GM23338 (cell line): ENCODE data around the gene BARX2. TPM values are rescaled to one million over a fixed set of nuclear protein-coding genes. Genes with fewer than 3 reads are reported as not detected.

Experiments used
- ATAC-seq: fragments of 200-7000 bp; cut with Tn5 transposase; 3 replicates; pipeline ENCODE4 v1.9.1; 2020
- DNase-seq: peaks from one replicate; pipeline ENCODE4 v3.0.0-alpha.2; 2015; ENCODE audit warnings: low spot score
- H2AFZ ChIP-seq: fragments of 200-600 bp; sonication (generic); 2 replicates; pipeline ENCODE4 v1.8.0; 2016; ENCODE audit warnings: antibody characterized with exemption, mild to moderate bottlenecking, moderate library complexity
- H3F3A ChIP-seq: fragments of 200-600 bp; sonication (generic); replicated peaks from 2 replicates; pipeline ENCODE4 v1.8.0; 2017; ENCODE audit warnings: antibody characterized with exemption, mixed run types, low read depth
- H3K27ac ChIP-seq: fragments of 200-600 bp; sonication (generic); 2 replicates; pipeline ENCODE4 v1.6.1; 2016; ENCODE audit warnings: low read depth
- H3K27me3 ChIP-seq: fragments of 200-600 bp; sonication (generic); 2 replicates; pipeline ENCODE4 v1.8.0; 2016; ENCODE audit warnings: mild to moderate bottlenecking, mixed run types, moderate library complexity; ENCODE audit not compliant: insufficient read depth
- H3K36me3 ChIP-seq: fragments of 200-600 bp; sonication (generic); 2 replicates; pipeline ENCODE4 v1.8.0; 2016; ENCODE audit warnings: mild to moderate bottlenecking; ENCODE audit not compliant: insufficient read depth
- H3K4me1 ChIP-seq: fragments of 200-600 bp; sonication (generic); 2 replicates; pipeline ENCODE4 v1.8.0; 2016; ENCODE audit warnings: mild to moderate bottlenecking, moderate library complexity; ENCODE audit not compliant: insufficient read depth
- H3K4me2 ChIP-seq: fragments of 200-600 bp; sonication (generic); 2 replicates; pipeline ENCODE4 v1.7.1; 2017; ENCODE audit warnings: mixed run types
- H3K4me3 ChIP-seq: fragments of 200-600 bp; sonication (generic); 2 replicates; pipeline ENCODE4 v1.6.1; 2016; ENCODE audit warnings: mixed run types
- H3K79me2 ChIP-seq: fragments of 200-600 bp; sonication (generic); replicated peaks from 2 replicates; pipeline ENCODE4 v1.8.0; 2017; ENCODE audit warnings: mild to moderate bottlenecking; ENCODE audit not compliant: insufficient read depth
- H3K9me2 ChIP-seq: fragments of 200-600 bp; sonication (generic); 2 replicates; pipeline ENCODE4 v1.8.0; 2017; ENCODE audit not compliant: insufficient read depth
- H4K20me1 ChIP-seq: fragments of 200-600 bp; sonication (generic); replicated peaks from 2 replicates; pipeline ENCODE4 v1.8.0; 2017; ENCODE audit warnings: mild to moderate bottlenecking; ENCODE audit not compliant: insufficient read depth
- H3K27ac Mint-ChIP-seq: 2 replicates; pipeline ENCODE4 v1.8.0; 2020; ENCODE audit warnings: inconsistent platforms, mild to moderate bottlenecking, moderate library complexity, mixed read lengths
- H3K27me3 Mint-ChIP-seq: 3 replicates; pipeline ENCODE4 v1.8.0; 2022; ENCODE audit warnings: low read depth, mild to moderate bottlenecking, moderate library complexity, mixed read lengths, inconsistent platforms; ENCODE audit not compliant: insufficient read depth, poor library complexity
- H3K36me3 Mint-ChIP-seq: 3 replicates; pipeline ENCODE4 v1.8.0; 2021; ENCODE audit warnings: low read depth, mild to moderate bottlenecking, inconsistent platforms, moderate library complexity, mixed read lengths
- H3K4me1 Mint-ChIP-seq: 3 replicates; pipeline ENCODE4 v1.8.0; 2020; ENCODE audit warnings: mild to moderate bottlenecking, inconsistent platforms, mixed read lengths
- H3K4me3 Mint-ChIP-seq: 3 replicates; pipeline ENCODE4 v1.8.0; 2021; ENCODE audit warnings: moderate library complexity, mild to moderate bottlenecking, inconsistent platforms, mixed read lengths
- H3K9me3 Mint-ChIP-seq: 3 replicates; pipeline ENCODE4 v1.8.0; 2020; ENCODE audit warnings: moderate library complexity, mild to moderate bottlenecking, inconsistent platforms, mixed read lengths
- CREB1 ChIP-seq: fragments of 250-450 bp; sonication (Bioruptor Pico); IDR thresholded peaks from 2 replicates; pipeline ENCODE4 v1.5.0; 2020; ENCODE audit warnings: low read depth, mild to moderate bottlenecking, moderate library complexity
- EZH2 ChIP-seq: fragments of 200-600 bp; sonication (generic); IDR thresholded peaks from one replicate; pipeline ENCODE4 v1.8.0; 2017; ENCODE audit warnings: antibody characterized with exemption, mild to moderate bottlenecking, low read depth; ENCODE audit not compliant: unreplicated experiment
- EZH2phosphoT487 ChIP-seq: fragments of 200-600 bp; sonication (generic); IDR thresholded peaks from one replicate; pipeline ENCODE4 v1.8.1; 2018; ENCODE audit warnings: antibody characterized with exemption; ENCODE audit not compliant: unreplicated experiment
- JUNB ChIP-seq: IDR thresholded peaks from one replicate; pipeline ENCODE4 v1.6.1; 2016; ENCODE audit warnings: antibody characterized with exemption; ENCODE audit not compliant: unreplicated experiment
- POLR2AphosphoS5 ChIP-seq: IDR thresholded peaks from 2 replicates; pipeline ENCODE4 v1.6.1; 2016; ENCODE audit warnings: antibody characterized with exemption, low read depth
- ZNF114 ChIP-seq: fragments of 250-450 bp; sonication (Bioruptor Pico); IDR thresholded peaks from 2 replicates; pipeline ENCODE4 v1.5.0; 2020; ENCODE audit warnings: mild to moderate bottlenecking, moderate library complexity
- polyA plus RNA-seq: library from polyadenylated mRNA; unstranded; fragments of >200 nt; fragmentation: Nextera tagmentation; extraction: Ambion mirVana; gene quantifications from 2 replicates; pipeline ENCODE4 v1.2.1, GENCODE V29; 2016
- total RNA-seq: library from RNA; depleted of rRNA; stranded (reverse); fragments of >200 nt; shearing (Covaris generic); gene quantifications from 2 replicates; pipeline ENCODE4 v1.2.3, GENCODE V29; 2014
- TF ChIP-seq, protein P1 (sequence below): fragments of 250-450 bp; sonication (Bioruptor Pico); IDR thresholded peaks from 2 replicates; pipeline ENCODE4 v1.5.0; 2020; ENCODE audit warnings: mild to moderate bottlenecking, moderate library complexity

The BARX2 gene
- total and polyA plus RNA-seq, 2 experiments from 2014 or later = not detected

DNA sequence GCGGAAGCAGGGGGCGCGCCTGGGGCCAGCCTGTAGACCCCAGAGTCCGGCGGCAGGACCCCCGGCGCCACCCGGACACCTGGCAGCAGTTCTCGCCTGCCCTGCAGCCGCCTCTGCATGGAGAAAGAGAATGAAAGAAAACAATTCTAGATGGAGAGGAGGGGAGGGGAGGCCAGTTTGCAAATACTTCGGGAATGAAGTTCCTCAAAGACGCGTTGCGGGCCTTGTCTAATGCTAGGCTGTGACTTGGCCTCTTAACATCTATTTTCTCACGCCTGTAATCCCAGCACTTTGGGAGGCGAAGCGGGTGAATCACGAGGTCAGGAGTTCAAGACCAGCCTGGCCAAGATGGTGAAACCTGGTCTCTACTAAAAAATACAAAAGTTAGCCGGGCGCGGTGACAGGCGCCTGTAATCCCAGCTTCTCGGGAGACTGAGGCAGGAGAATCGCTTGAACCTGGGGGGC, 2.1 kb upstream of the BARX2 start (continued):
- TF ChIP-seq, protein P1, sequence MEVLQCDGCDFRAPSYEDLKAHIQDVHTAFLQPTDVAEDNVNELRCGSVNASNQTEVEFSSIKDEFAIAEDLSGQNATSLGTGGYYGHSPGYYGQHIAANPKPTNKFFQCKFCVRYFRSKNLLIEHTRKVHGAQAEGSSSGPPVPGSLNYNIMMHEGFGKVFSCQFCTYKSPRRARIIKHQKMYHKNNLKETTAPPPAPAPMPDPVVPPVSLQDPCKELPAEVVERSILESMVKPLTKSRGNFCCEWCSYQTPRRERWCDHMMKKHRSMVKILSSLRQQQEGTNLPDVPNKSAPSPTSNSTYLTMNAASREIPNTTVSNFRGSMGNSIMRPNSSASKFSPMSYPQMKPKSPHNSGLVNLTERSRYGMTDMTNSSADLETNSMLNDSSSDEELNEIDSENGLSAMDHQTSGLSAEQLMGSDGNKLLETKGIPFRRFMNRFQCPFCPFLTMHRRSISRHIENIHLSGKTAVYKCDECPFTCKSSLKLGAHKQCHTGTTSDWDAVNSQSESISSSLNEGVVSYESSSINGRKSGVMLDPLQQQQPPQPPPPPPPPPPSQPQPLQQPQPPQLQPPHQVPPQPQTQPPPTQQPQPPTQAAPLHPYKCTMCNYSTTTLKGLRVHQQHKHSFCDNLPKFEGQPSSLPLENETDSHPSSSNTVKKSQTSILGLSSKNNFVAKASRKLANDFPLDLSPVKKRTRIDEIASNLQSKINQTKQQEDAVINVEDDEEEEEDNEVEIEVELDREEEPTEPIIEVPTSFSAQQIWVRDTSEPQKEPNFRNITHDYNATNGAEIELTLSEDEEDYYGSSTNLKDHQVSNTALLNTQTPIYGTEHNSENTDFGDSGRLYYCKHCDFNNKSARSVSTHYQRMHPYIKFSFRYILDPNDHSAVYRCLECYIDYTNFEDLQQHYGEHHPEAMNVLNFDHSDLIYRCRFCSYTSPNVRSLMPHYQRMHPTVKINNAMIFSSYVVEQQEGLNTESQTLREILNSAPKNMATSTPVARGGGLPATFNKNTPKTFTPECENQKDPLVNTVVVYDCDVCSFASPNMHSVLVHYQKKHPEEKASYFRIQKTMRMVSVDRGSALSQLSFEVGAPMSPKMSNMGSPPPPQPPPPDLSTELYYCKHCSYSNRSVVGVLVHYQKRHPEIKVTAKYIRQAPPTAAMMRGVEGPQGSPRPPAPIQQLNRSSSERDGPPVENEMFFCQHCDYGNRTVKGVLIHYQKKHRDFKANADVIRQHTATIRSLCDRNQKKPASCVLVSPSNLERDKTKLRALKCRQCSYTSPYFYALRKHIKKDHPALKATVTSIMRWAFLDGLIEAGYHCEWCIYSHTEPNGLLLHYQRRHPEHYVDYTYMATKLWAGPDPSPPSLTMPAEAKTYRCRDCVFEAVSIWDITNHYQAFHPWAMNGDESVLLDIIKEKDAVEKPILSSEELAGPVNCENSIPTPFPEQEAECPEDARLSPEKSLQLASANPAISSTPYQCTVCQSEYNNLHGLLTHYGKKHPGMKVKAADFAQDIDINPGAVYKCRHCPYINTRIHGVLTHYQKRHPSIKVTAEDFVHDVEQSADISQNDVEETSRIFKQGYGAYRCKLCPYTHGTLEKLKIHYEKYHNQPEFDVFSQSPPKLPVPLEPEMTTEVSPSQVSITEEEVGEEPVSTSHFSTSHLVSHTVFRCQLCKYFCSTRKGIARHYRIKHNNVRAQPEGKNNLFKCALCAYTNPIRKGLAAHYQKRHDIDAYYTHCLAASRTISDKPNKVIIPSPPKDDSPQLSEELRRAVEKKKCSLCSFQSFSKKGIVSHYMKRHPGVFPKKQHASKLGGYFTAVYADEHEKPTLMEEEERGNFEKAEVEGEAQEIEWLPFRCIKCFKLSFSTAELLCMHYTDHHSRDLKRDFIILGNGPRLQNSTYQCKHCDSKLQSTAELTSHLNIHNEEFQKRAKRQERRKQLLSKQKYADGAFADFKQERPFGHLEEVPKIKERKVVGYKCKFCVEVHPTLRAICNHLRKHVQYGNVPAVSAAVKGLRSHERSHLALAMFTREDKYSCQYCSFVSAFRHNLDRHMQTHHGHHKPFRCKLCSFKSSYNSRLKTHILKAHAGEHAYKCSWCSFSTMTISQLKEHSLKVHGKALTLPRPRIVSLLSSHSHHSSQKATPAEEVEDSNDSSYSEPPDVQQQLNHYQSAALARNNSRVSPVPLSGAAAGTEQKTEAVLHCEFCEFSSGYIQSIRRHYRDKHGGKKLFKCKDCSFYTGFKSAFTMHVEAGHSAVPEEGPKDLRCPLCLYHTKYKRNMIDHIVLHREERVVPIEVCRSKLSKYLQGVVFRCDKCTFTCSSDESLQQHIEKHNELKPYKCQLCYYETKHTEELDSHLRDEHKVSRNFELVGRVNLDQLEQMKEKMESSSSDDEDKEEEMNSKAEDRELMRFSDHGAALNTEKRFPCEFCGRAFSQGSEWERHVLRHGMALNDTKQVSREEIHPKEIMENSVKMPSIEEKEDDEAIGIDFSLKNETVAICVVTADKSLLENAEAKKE (CRISPR knock-in tag) = no peak
- TF ChIP-seq ZNF114 (CRISPR knock-in tag) (no peak), POLR2AphosphoS5 (no peak), JUNB (no peak), CREB1 (CRISPR knock-in tag) (no peak)

DNA sequence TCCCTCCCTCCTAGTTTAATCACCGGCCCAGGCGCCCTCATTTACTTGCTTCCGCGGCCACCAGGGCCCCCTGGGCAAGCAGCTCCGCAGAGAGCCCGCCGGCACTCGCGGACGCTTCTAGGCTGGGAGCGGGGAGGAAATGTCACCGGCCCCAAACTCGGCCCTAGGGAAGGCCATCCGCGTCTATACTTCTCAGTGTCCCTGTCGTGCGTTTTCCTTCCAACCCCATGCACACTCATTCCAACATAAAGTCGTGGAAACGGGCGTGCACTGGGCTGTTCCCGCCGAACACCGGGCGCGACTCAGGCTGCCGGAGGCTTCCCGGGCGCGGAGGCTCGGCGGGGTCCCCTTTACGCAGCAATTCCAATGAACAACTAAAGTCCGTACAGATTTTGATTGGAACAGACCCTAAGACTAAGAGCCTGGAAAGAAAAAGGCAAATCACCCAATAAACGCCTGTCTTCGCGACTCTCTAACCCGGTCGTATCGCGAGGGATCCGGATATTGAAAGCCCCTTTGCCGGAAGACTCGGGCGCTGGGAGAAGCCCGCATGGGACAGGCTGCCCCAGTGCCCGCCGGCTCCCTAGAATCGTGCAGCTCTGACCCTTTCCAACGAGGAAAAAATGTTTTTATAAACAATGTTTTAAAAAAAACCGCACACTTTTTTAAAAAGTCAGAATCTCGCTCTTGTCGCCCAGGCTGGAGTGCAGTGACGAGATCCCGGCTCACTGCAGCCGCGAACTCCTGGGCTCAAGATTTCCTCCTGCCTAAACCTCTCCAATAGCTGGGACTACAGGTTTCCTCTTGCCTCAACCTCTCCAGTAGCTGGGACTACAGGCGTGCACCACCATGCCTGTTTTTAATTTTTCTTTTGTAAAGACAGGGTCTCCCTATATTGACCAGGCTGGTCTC, 1.3 kb upstream of the BARX2 start:
- peak; percentile 13 for ATAC-seq
- H3K4me2 ChIP-seq = peak overlapping the region; percentile 88
- peak overlapping the region; percentile 99 for H2AFZ ChIP-seq
- peaks cover 79% of the 10 kb centered on the region for H3K27me3 Mint-ChIP-seq
- no peak overlapping the region for H3K27ac ChIP-seq
- no peaks in the 10 kb centered on the region for H3K79me2 ChIP-seq
- TF ChIP-seq EZH2phosphoT487 (peak; percentile 85), EZH2 (peak; percentile 94)
- TF ChIP-seq, protein P1 (CRISPR knock-in tag) = no peak
- H3K4me3 Mint-ChIP-seq = peak overlapping the region; percentile 69
- no peaks in the 10 kb centered on the region for H3K36me3 ChIP-seq
- H3K27ac Mint-ChIP-seq = no peak overlapping the region
- H3K36me3 Mint-ChIP-seq = no peaks in the 10 kb centered on the region; the same call in 2 of the 3 replicates
- no peaks in the 10 kb centered on the region for H3K9me3 Mint-ChIP-seq
- peak overlapping the region; percentile 68 for H3K4me3 ChIP-seq
- peaks cover 23% of the 10 kb centered on the region for H3K4me1 ChIP-seq
- no peaks in the 10 kb centered on the region for H3K9me2 ChIP-seq
- peaks cover 10% of the 10 kb centered on the region; the same call in 1 of the 2 replicates for H3F3A ChIP-seq
- no peaks in the 10 kb centered on the region; the same call in 1 of the 2 replicates for H4K20me1 ChIP-seq
- peaks cover 27% of the 10 kb centered on the region for H3K4me1 Mint-ChIP-seq
- peak; percentile 54 for DNase-seq
- peaks cover 97% of the 10 kb centered on the region for H3K27me3 ChIP-seq
